ENCODE measurements around the gene ASPM. TPM values are rescaled to one million over a fixed set of nuclear protein-coding genes. Genes with fewer than 3 reads are reported as not detected.

Gene ASPM
- total and polyA plus RNA-seq, 3 experiments from 2014 or later, result 0.15 to 19.2 (median 18.3) TPM

GRCh38 chr1:197093226-197093885 lies 53.1 kb downstream of the ASPM start:
- ChIA-PET CTCF (no interaction called here), POLR2A (no interaction called here)
- H3K4me3 Mint-ChIP-seq, result no peak overlapping the region
- H3K4me1 ChIP-seq (ENCODE audit: insufficient read depth, low read length), result no peaks in the 10 kb centered on the region
- H3K27me3 ChIP-seq (ENCODE audit: insufficient read depth, low read length, poor library complexity, severe bottlenecking), result no peaks in the 10 kb centered on the region
- H3K9me3 ChIP-seq (ENCODE audit: low read length), result no peaks in the 10 kb centered on the region
- no peaks in the 10 kb centered on the region for H3K27me3 Mint-ChIP-seq
- H3K36me3 Mint-ChIP-seq, result no peaks in the 10 kb centered on the region
- no peak overlapping the region for H3K27ac Mint-ChIP-seq
- no peak for DNase-seq
- no peaks in the 10 kb centered on the region for H3K36me3 ChIP-seq (ENCODE audit: insufficient read depth, low read length)
- H3K4me3 ChIP-seq (ENCODE audit: low read length), result no peak overlapping the region
- H3K9me3 Mint-ChIP-seq, result no peaks in the 10 kb centered on the region
- H3K4me1 Mint-ChIP-seq, result peaks cover 0 to 18% (median 6%) of the 10 kb centered on the region in 3 donors
- H3K27ac ChIP-seq (ENCODE audit: low read depth, low read length), result no peak overlapping the region

DNA sequence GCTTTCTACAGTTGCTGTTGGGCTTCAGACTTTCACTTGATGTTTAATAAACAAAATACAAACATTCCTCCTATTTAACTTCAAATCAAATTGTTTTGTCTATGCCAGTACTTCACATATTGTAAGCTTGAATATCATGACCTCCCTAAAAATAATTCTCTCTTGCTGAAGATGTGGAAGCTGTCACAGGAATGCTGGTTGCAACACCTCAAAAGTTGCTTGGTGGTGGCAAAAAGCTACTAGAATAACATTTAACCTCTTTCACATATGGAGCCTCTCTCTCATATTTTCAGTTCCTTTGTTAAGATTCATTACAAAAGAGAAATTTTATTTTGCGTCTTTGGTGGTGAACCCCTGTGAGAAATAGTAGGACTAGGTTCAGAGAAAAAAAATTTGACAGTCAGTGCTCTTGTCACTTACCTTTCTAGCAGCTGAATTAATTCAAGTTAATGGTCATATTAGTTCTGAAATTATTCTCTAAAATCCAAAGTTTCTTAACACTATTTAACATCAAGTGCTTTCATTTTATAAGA lies 53.9 kb downstream of the ASPM start:
- no peaks in the 10 kb centered on the region for H3K36me3 ChIP-seq (ENCODE audit: insufficient read depth, low read length)
- CTCF ChIA-PET, result no interaction called here
- DNase-seq, result no peak
- Mint-ChIP-seq H3K36me3 (no peaks in the 10 kb centered on the region), H3K27ac (no peak overlapping the region), H3K4me1 (peaks cover 0 to 18% (median 6%) of the 10 kb centered on the region in 3 donors), H3K4me3 (no peak overlapping the region), H3K27me3 (no peaks in the 10 kb centered on the region), H3K9me3 (no peaks in the 10 kb centered on the region)
- H3K9me3 ChIP-seq (ENCODE audit: low read length), result no peaks in the 10 kb centered on the region
- no peak overlapping the region for H3K4me3 ChIP-seq (ENCODE audit: low read length)
- no peaks in the 10 kb centered on the region for H3K27me3 ChIP-seq (ENCODE audit: insufficient read depth, low read length, poor library complexity, severe bottlenecking)
- POLR2A ChIA-PET, result no interaction called here
- no peaks in the 10 kb centered on the region for H3K4me1 ChIP-seq (ENCODE audit: insufficient read depth, low read length)
- no peak overlapping the region for H3K27ac ChIP-seq (ENCODE audit: low read depth, low read length)

GRCh38 chr1:197083474-197083873 lies 63.0 kb downstream of the ASPM start:
- H3K9me3 ChIP-seq (ENCODE audit: low read length), result no peaks in the 10 kb centered on the region
- Mint-ChIP-seq H3K4me1 (no peaks in the 10 kb centered on the region), H3K27me3 (peaks cover 1 to 7% of the 10 kb centered on the region in 2 donors), H3K9me3 (peaks cover 0 to 19% (median 8%) of the 10 kb centered on the region in 5 donors), H3K36me3 (peaks cover 0 to 7% (median 0%) of the 10 kb centered on the region in 3 donors), H3K27ac (no peak overlapping the region), H3K4me3 (no peak overlapping the region)
- CTCF ChIA-PET, result no interaction called here
- no peaks in the 10 kb centered on the region for H3K4me1 ChIP-seq (ENCODE audit: insufficient read depth, low read length)
- no peak for DNase-seq
- no peaks in the 10 kb centered on the region for H3K27me3 ChIP-seq (ENCODE audit: insufficient read depth, low read length, poor library complexity, severe bottlenecking)
- no peak overlapping the region for H3K4me3 ChIP-seq (ENCODE audit: low read length)
- H3K36me3 ChIP-seq (ENCODE audit: insufficient read depth, low read length), result no peaks in the 10 kb centered on the region
- no peak overlapping the region for H3K27ac ChIP-seq (ENCODE audit: low read depth, low read length)
- POLR2A ChIA-PET, result no interaction called here

GRCh38 chr1:197081117-197081753 lies 65.2 kb downstream of the ASPM start:
- no peak for DNase-seq
- no peak overlapping the region for H3K4me3 Mint-ChIP-seq
- H3K27ac Mint-ChIP-seq, result no peak overlapping the region
- Histone ChIP-seq H3K4me1 (ENCODE audit: insufficient read depth, low read length) (no peaks in the 10 kb centered on the region), H3K27ac (ENCODE audit: low read depth, low read length) (no peak overlapping the region), H3K36me3 (ENCODE audit: insufficient read depth, low read length) (no peaks in the 10 kb centered on the region), H3K9me3 (ENCODE audit: low read length) (no peaks in the 10 kb centered on the region), H3K27me3 (ENCODE audit: insufficient read depth, low read length, poor library complexity, severe bottlenecking) (no peaks in the 10 kb centered on the region), H3K4me3 (ENCODE audit: low read length) (no peak overlapping the region)
- H3K27me3 Mint-ChIP-seq, result peaks cover 1 to 7% of the 10 kb centered on the region in 2 donors
- ChIA-PET POLR2A (no interaction called here), CTCF (no interaction called here)
- H3K4me1 Mint-ChIP-seq, result no peaks in the 10 kb centered on the region
- H3K9me3 Mint-ChIP-seq, result peaks cover 0 to 19% (median 8%) of the 10 kb centered on the region in 5 donors
- peaks cover 0 to 7% (median 1%) of the 10 kb centered on the region in 3 donors for H3K36me3 Mint-ChIP-seq

DNA sequence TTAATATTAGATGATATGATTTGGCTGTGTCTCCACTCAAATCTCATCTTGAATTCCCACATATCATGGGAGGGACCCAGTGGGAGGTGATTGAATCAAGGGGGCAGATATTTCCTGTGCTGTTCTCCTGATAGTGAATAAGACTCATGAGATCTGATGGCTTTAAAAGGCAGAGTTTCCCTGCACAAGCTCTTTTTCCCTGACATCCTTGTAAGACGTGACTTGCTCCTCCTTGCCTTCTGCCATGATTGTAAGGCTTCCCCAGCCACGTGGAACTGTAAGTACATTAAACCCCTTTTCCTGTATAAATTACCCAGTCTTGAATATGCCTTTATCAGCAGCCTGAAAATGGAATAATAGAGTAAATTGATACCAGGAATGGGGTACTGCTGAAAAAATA lies 66.1 kb downstream of the ASPM start:
- peaks cover 1 to 7% of the 10 kb centered on the region in 2 donors for H3K27me3 Mint-ChIP-seq
- H3K9me3 ChIP-seq (ENCODE audit: low read length), result no peaks in the 10 kb centered on the region
- H3K27me3 ChIP-seq (ENCODE audit: insufficient read depth, low read length, poor library complexity, severe bottlenecking), result no peaks in the 10 kb centered on the region
- H3K36me3 ChIP-seq (ENCODE audit: insufficient read depth, low read length), result no peaks in the 10 kb centered on the region
- H3K27ac ChIP-seq (ENCODE audit: low read depth, low read length), result no peak overlapping the region
- no peak overlapping the region for H3K4me3 Mint-ChIP-seq
- no peak for DNase-seq
- POLR2A ChIA-PET, result no interaction called here
- no peaks in the 10 kb centered on the region for H3K4me1 ChIP-seq (ENCODE audit: insufficient read depth, low read length)
- no peak overlapping the region for H3K27ac Mint-ChIP-seq
- peaks cover 0 to 19% (median 8%) of the 10 kb centered on the region in 5 donors for H3K9me3 Mint-ChIP-seq
- no peak overlapping the region for H3K4me3 ChIP-seq (ENCODE audit: low read length)
- H3K36me3 Mint-ChIP-seq, result peaks cover 0 to 7% (median 1%) of the 10 kb centered on the region in 3 donors
- H3K4me1 Mint-ChIP-seq, result no peaks in the 10 kb centered on the region
- CTCF ChIA-PET, result no interaction called here

GRCh38 chr1:197076585-197076984 lies 69.9 kb downstream of the ASPM start:
- CTCF ChIA-PET, result no interaction called here
- POLR2A ChIA-PET, result no interaction called here
- peaks cover 3 to 7% of the 10 kb centered on the region in 2 donors for H3K27me3 Mint-ChIP-seq
- H3K27me3 ChIP-seq (ENCODE audit: insufficient read depth, low read length, poor library complexity, severe bottlenecking), result no peaks in the 10 kb centered on the region
- no peaks in the 10 kb centered on the region for H3K36me3 ChIP-seq (ENCODE audit: insufficient read depth, low read length)
- H3K4me1 ChIP-seq (ENCODE audit: insufficient read depth, low read length), result no peaks in the 10 kb centered on the region
- H3K4me1 Mint-ChIP-seq, result no peaks in the 10 kb centered on the region
- H3K9me3 Mint-ChIP-seq, result peaks cover 0 to 11% (median 7%) of the 10 kb centered on the region in 5 donors
- H3K4me3 Mint-ChIP-seq, result no peak overlapping the region
- H3K27ac ChIP-seq (ENCODE audit: low read depth, low read length), result no peak overlapping the region
- H3K9me3 ChIP-seq (ENCODE audit: low read length), result no peaks in the 10 kb centered on the region
- no peak overlapping the region for H3K27ac Mint-ChIP-seq
- H3K36me3 Mint-ChIP-seq, result peaks cover 0 to 7% (median 2%) of the 10 kb centered on the region in 3 donors
- H3K4me3 ChIP-seq (ENCODE audit: low read length), result no peak overlapping the region
- DNase-seq, result no peak

- H3K9me3 Mint-ChIP-seq, result peaks cover 0 to 10% (median 6%) of the 10 kb centered on the region in 5 donors
- H3K36me3 ChIP-seq (ENCODE audit: insufficient read depth, low read length), result no peaks in the 10 kb centered on the region
- no peaks in the 10 kb centered on the region for H3K4me1 ChIP-seq (ENCODE audit: insufficient read depth, low read length)
- POLR2A ChIA-PET, result no interaction called here
- peaks cover 0 to 6% (median 2%) of the 10 kb centered on the region in 3 donors for H3K36me3 Mint-ChIP-seq
- H3K4me3 ChIP-seq (ENCODE audit: low read length), result no peak overlapping the region
- no peaks in the 10 kb centered on the region for H3K9me3 ChIP-seq (ENCODE audit: low read length)
- no peak overlapping the region for H3K27ac Mint-ChIP-seq
- no peaks in the 10 kb centered on the region for H3K27me3 ChIP-seq (ENCODE audit: insufficient read depth, low read length, poor library complexity, severe bottlenecking)
- no peak overlapping the region for H3K27ac ChIP-seq (ENCODE audit: low read depth, low read length)
- DNase-seq, result no peak
- no peak overlapping the region for H3K4me3 Mint-ChIP-seq
- CTCF ChIA-PET, result no interaction called here
- peaks cover 3 to 6% of the 10 kb centered on the region in 2 donors for H3K27me3 Mint-ChIP-seq
- H3K4me1 Mint-ChIP-seq, result no peaks in the 10 kb centered on the region
These were observed 72.5 kb downstream of the ASPM start for GRCh38 chr1:197073978-197074377.

DNA sequence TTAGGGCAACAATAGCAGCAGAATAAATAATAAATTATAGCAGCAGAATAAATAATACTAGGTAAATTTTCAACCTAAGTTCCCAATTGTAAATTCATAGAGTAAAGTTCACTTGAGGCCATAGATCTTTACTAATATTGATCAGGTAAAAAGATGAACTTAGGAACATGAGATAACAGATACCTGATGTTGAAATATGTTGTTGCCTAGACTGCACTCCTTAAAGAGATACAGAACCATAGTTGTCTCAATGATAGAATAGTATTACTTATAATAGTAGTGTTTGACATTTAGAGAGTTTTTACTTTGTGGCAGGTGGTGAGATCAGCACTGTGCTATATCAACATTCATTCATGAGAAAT lies 79.0 kb downstream of the ASPM start:
- H3K36me3 Mint-ChIP-seq, result peaks cover 0 to 7% (median 0%) of the 10 kb centered on the region in 3 donors

More for the DNA sequence above, 79.0 kb downstream of the ASPM start:
- CTCF ChIA-PET, result no interaction called here
- POLR2A ChIA-PET, result no interaction called here
- no peaks in the 10 kb centered on the region for H3K36me3 ChIP-seq (ENCODE audit: insufficient read depth, low read length)
- peaks cover 0 to 13% (median 6%) of the 10 kb centered on the region in 5 donors for H3K9me3 Mint-ChIP-seq
- no peaks in the 10 kb centered on the region for H3K27me3 ChIP-seq (ENCODE audit: insufficient read depth, low read length, poor library complexity, severe bottlenecking)
- no peaks in the 10 kb centered on the region for H3K4me1 ChIP-seq (ENCODE audit: insufficient read depth, low read length)
- H3K9me3 ChIP-seq (ENCODE audit: low read length), result no peaks in the 10 kb centered on the region
- no peak overlapping the region for H3K4me3 Mint-ChIP-seq
- no peak for DNase-seq
- no peak overlapping the region for H3K27ac ChIP-seq (ENCODE audit: low read depth, low read length)
- H3K4me1 Mint-ChIP-seq, result no peaks in the 10 kb centered on the region
- no peak overlapping the region for H3K27ac Mint-ChIP-seq
- H3K4me3 ChIP-seq (ENCODE audit: low read length), result no peak overlapping the region
- H3K27me3 Mint-ChIP-seq, result peaks cover under 1 to 19% of the 10 kb centered on the region in 2 donors

Measured in CD8-positive, alpha-beta memory T cell (primary cell).